GM12878 (cell line): ENCODE results near the gene KCNJ3. TPM values are rescaled to one million over a fixed set of nuclear protein-coding genes. Genes with fewer than 3 reads are reported as not detected.

Source experiments
- ATF2 ChIP-seq: IDR thresholded peaks from 2 replicates; pipeline ENCODE4 v1.6.1; 2012; ENCODE audit warnings: low read length, inconsistent platforms
- ATF7 ChIP-seq: fragments of 450-650 bp; IDR thresholded peaks from 2 replicates; pipeline ENCODE4 v1.6.1; 2016; ENCODE audit warnings: low read depth, mild to moderate bottlenecking
- FOXM1 ChIP-seq: IDR thresholded peaks from 2 replicates; pipeline ENCODE4 v1.6.1; 2012; ENCODE audit warnings: low read depth, mild to moderate bottlenecking, inconsistent platforms, low read length, moderate library complexity
- NR2C2 ChIP-seq: IDR thresholded peaks from 2 replicates; pipeline ENCODE4 v1.6.1; 2011; ENCODE audit warnings: borderline replicate concordance, low read depth; ENCODE audit not compliant: control insufficient read depth, insufficient read length
- TARDBP ChIP-seq: IDR thresholded peaks from 2 replicates; pipeline ENCODE4 v1.6.1; 2016; ENCODE audit warnings: borderline replicate concordance
- TBL1XR1 ChIP-seq: IDR thresholded peaks from 2 replicates; pipeline ENCODE4 v1.6.1; 2012; ENCODE audit warnings: low read depth, low read length, improper control_type of control experiment
- TCF3 ChIP-seq: IDR thresholded peaks from 2 replicates; pipeline ENCODE4 v1.6.1; 2012; ENCODE audit warnings: low read depth, mild to moderate bottlenecking, low read length, borderline replicate concordance; ENCODE audit not compliant: insufficient read depth
- polyA plus RNA-seq, 11 experiments: library from polyadenylated mRNA; depleted of rRNA in 4 of 11; unstranded in 6 of 11; stranded (reverse) in 5 of 11; fragments of >200 nt; fragmentation: Nextera tagmentation in 4 of 11; fragmentation: Illumina TruSeq in 1 of 11; extraction: Ambion mirVana in 4 of 11; extraction: Trizol in 1 of 11; gene quantifications; 1 replicate in 1 of 11; 2 replicates in 10 of 11; pipeline versions ENCODE4 v1.2.1 to v1.2.3, GENCODE V29; 2011 to 2016; ENCODE audit warnings: inconsistent platforms in 2 of 11, missing spikeins in 2 of 11, low read depth in 1 of 11
- total RNA-seq, 4 experiments: library from RNA; depleted of rRNA in 3 of 4; stranded (reverse); fragments of >200 nt in 3 of 4; fragmentation: Illumina TruSeq in 1 of 4; extraction: Trizol in 1 of 4; gene quantifications; 2 replicates each; pipeline versions ENCODE4 v1.2.1 to v1.2.3, GENCODE V29; 2013 to 2021
- TF ChIP-seq, protein P1 (sequence below): IDR thresholded peaks from 2 replicates; pipeline ENCODE4 v1.6.1; 2011; ENCODE audit warnings: borderline replicate concordance, low read depth, mild to moderate bottlenecking, moderate library complexity, low read length; ENCODE audit not compliant: insufficient read depth, poor library complexity, severe bottlenecking
- TF ChIP-seq, protein P2 (sequence below): fragments of 450-650 bp; formaldehyde crosslinking; IDR thresholded peaks from 2 replicates; pipeline ENCODE4 v1.5.0; 2022; ENCODE audit warnings: mild to moderate bottlenecking, missing genetic modification characterization

KCNJ3 gene
- total and polyA plus RNA-seq, 10 of the 15 experiments (the other 5 are each of a cell fraction or from before 2014, with no cell fraction given) = 0.01 to 1.1 (median 0.04) TPM; not detected in 6

GRCh38 chr2:154826827-154827226 lies 128.3 kb downstream of the KCNJ3 start (continued):
- TF ChIP-seq ATF2 = no peak
- TF ChIP-seq TCF3 = no peak
- no peak for TF ChIP-seq NR2C2
- TF ChIP-seq, protein P1, sequence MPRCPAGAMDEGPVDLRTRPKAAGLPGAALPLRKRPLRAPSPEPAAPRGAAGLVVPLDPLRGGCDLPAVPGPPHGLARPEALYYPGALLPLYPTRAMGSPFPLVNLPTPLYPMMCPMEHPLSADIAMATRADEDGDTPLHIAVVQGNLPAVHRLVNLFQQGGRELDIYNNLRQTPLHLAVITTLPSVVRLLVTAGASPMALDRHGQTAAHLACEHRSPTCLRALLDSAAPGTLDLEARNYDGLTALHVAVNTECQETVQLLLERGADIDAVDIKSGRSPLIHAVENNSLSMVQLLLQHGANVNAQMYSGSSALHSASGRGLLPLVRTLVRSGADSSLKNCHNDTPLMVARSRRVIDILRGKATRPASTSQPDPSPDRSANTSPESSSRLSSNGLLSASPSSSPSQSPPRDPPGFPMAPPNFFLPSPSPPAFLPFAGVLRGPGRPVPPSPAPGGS = no peak
- TF ChIP-seq ATF7 = no peak
- TF ChIP-seq TARDBP = no peak
- no peak for TF ChIP-seq FOXM1
- TF ChIP-seq, protein P2, sequence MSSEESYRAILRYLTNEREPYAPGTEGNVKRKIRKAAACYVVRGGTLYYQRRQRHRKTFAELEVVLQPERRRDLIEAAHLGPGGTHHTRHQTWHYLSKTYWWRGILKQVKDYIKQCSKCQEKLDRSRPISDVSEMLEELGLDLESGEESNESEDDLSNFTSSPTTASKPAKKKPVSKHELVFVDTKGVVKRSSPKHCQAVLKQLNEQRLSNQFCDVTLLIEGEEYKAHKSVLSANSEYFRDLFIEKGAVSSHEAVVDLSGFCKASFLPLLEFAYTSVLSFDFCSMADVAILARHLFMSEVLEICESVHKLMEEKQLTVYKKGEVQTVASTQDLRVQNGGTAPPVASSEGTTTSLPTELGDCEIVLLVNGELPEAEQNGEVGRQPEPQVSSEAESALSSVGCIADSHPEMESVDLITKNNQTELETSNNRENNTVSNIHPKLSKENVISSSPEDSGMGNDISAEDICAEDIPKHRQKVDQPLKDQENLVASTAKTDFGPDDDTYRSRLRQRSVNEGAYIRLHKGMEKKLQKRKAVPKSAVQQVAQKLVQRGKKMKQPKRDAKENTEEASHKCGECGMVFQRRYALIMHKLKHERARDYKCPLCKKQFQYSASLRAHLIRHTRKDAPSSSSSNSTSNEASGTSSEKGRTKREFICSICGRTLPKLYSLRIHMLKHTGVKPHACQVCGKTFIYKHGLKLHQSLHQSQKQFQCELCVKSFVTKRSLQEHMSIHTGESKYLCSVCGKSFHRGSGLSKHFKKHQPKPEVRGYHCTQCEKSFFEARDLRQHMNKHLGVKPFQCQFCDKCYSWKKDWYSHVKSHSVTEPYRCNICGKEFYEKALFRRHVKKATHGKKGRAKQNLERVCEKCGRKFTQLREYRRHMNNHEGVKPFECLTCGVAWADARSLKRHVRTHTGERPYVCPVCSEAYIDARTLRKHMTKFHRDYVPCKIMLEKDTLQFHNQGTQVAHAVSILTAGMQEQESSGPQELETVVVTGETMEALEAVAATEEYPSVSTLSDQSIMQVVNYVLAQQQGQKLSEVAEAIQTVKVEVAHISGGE = no peak
- TF ChIP-seq TBL1XR1 = no peak
